ENCODE results near the gene AP3D1.
"Not testable (repeated sequence)": the region's sequence is repeated elsewhere in the genome, so short reads cannot be mapped to it uniquely, and the experiment has no call there.

AP3D1 gene

GRCh38 chr19:2112516-2113320, 38.6 kb downstream of the AP3D1 start:
- no peak for DNase-seq (ENCODE audit: low read depth in 2 of 3, low spot score in 2 of 3)

GRCh38 chr19:2111886-2112285, 39.5 kb downstream of the AP3D1 start:
- DNase-seq (ENCODE audit: low read depth in 2 of 3, low spot score in 2 of 3) = no peak

DNA sequence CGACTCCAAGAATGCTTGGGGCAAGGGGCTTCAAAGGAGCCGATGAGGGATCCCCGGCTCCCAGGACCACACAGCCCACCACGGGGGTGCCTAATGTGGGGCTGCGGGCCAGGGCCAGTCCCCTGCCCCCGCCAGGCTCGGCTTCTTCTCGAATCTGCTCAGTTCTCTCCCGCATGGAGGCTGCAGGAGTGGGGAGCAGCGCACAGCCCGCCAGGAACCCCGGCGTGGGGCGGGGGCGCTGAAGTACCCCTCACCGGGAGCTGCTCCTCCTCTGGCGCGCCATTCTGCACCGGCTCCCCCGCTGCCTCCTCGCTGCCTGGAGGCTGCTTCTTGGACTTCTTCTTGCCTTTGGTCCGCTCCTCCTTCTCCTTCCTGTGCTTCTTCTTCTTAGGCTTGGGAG, 39.9 kb downstream of the AP3D1 start:
- no peak for DNase-seq (ENCODE audit: low read depth in 2 of 3, low spot score in 2 of 3)

DNA sequence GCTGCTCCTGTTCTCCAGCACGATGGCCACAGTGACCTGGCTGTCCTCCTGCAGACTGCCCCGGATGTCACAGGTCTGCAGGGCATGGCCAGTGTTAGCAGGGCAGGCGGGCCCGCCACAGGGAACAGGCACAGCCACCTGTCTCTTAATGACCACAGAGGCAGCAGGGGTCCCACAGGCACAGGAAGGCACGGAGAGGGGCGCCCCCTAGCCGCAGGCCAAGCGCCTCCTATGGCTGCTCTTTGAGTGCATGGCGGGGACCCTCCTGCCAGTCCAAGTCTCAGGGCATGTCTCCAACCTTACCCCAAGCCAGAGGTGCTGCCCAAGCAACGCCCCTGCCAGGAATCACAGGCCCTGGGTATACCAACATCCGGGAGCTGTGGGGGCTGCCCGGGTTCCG, 40.5 kb downstream of the AP3D1 start:
- DNase-seq (ENCODE audit: low read depth in 2 of 3, low spot score in 2 of 3) = no peak

GRCh38 chr19:2109046-2109864, 42.1 kb downstream of the AP3D1 start:
- no peak for DNase-seq (ENCODE audit: low read depth in 2 of 3, low spot score in 2 of 3)

GRCh38 chr19:2108251-2109016, 42.9 kb downstream of the AP3D1 start:
- DNase-seq (ENCODE audit: low read depth in 2 of 3, low spot score in 2 of 3) = no peak

DNA sequence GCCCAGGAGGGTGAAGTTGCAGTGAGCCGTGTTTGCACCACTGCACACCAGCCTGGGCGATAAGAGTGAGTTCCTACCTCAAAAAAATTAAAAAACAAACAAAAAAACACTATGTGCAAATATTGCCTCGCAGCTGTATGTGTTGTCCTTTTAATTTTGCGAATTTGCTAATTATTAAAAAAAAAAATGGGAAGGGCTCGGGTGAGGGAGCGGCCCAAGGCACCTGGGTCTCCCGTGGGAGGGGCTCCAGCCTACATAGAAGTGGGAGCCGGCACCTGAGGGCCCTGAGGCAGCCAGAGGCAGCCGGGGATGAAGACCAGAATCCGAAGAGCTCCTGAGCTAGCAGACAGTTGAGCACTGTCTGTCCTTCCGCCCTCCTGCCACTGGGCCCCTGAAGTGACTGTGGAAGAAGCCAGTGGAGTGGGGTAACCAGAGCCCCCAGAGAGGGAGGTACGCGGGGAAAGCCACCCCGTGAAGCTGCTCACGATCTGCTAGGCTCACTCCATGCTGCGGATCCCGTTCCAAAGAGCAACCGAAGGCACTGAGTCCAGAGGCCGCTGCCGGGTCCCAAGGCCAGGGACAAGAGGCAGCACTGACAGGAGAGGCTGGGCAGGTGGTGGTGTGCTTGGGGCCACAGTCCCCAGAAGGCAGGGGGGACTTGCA, 48.2 kb downstream of the AP3D1 start:
- DNase-seq (ENCODE audit: low read depth in 2 of 3, low spot score in 2 of 3) = no peak

DNA sequence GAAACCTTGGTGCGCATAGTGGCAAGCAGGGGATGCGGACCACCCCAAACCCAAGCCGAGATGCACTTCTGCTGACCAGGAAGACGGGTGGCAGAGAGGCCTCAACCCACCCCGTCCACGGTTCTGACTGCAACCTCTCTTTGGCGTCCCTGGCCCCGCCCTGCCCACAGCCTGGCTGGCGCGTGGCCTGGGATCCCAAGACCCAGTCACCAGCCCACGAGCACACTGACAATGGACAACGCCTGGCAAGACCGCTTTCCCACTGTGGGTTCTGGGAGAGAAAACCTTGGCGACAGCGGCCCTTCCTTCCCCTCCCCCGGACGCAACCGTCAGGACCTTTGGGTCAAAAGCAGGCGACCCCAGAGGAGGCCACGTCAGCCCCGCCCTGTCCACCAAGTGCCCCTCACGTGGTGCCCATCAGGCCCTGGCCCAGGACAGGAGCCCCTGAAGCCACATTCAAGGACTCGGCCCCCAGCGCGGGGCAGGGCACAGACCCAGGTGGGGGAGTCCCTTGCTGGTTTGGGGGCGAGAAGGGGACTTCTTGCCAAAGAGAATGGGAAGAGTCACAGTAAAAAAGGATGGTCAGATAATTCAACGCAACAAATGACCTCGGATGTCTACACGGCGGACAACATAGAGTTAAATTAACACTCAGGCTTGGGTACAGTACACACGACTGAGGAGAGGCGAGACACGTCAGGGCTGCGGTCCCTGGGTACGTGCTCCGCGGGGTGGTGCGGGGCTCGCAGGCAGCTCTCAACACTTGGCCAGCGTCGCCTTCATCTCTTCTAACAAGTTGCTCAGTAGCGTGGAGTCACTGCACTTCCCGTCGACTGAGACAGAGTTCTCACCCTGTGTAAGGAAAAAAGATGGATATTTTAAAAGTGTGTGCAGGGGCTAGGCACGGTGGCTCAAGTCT, 49.7 kb downstream of the AP3D1 start:
- DNase-seq (ENCODE audit: low read depth in 2 of 3, low spot score in 2 of 3) = no peak

DNA sequence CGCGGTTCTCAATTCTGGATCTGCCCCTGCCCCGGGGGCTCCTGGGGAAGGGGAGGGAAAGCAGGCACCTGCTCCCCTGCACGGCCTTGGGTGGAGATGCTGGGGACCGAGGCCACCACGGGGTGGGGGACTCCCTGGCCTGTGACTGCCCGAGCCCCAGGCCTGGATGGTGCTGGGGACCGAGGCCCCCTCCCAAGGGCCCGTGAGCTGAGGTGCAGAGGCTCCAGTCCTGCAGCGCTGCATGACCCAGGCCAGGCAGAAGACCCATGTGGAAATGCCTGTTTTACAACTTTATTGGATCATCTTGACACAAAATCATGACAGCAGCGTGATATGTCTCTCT, 50.7 kb downstream of the AP3D1 start:
- DNase-seq (ENCODE audit: low read depth in 2 of 3, low spot score in 2 of 3) = no peak

DNA sequence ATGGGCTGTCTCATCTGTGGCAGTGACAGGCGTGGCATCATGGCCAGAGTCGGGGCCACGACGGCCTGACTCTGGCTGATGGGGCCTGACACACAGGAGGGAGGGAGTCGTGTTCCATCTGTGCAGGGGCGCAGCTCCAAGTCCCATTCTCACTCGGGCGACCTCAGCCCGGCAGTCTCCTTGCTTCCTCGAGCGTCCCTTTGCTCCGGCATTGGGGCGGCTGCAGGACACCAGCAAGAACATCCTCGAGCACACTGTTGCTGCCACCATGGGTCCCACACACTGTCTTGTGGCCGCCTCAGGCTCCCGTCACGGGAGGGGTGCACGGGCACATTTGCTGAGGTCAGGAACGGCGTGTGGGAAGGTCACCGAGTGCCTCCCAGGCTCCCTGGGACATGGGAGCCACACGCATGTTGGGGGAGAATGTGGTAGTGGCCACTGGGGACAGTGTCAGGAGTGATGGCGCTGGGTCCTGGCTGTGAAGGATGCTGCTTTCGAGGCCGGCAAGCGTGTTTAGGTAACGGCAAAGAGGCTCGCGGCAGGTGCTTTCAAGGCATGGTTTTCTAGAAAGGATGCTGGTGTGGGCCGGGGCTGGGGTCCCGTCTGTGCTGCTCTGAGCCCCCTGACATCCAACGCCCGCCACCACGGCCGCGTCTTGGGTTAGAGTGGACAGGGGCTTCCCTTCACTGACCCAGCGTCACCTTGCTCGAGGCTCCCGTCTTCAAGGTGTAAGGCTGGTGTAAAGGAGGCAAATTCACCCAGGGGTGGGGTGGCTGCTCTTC, 51.2 kb downstream of the AP3D1 start:
- no peak for DNase-seq (ENCODE audit: low read depth in 2 of 3, low spot score in 2 of 3)

- DNase-seq (ENCODE audit: low read depth in 2 of 3, low spot score in 2 of 3) = no peak
Measured at GRCh38 chr19:2099054-2099501, 52.3 kb downstream of the AP3D1 start.

GRCh38 chr19:2097886-2098327, 53.5 kb downstream of the AP3D1 start:
- no peak for DNase-seq (ENCODE audit: low read depth in 2 of 3, low spot score in 2 of 3)

- no peak for DNase-seq (ENCODE audit: low read depth in 2 of 3, low spot score in 2 of 3)
Measured at GRCh38 chr19:2097203-2097885, 54.0 kb downstream of the AP3D1 start.

DNA sequence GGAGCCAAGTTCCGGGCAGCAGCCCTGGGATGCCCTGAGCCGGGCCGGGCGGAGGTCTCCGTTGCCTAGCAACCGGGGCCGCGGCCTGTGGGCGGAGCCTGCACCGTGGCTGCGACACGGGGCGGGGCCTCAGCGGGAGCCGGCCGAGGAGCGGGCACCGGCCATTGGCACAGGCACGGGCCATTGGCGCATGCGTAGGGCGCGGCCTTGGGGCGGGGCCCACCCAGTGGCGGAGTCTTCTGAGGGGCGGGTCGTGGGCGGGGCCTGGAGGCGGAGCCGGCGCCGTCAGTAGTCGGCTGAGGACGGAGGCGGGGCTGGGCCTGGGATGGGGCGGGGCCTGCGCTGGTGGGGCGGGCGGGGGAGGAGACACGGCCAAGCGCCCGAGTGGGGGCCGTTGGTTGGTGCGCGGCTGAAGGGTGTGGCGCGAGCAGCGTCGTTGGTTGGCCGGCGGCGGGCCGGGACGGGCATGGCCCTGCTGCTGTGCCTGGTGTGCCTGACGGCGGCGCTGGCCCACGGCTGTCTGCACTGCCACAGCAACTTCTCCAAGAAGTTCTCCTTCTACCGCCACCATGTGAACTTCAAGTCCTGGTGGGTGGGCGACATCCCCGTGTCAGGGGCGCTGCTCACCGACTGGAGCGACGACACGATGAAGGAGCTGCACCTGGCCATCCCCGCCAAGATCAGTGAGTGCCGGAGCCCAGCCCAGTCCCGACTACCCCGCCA, 54.7 kb downstream of the AP3D1 start, which contains the start of gene IZUMO4:
Gene IZUMO4 (plus strand): TSS at position 436 of the 723 bp plus-strand sequence. CDS start 31 bp downstream, at position 467.
- peak; percentile 99 to 100 (median 99) for DNase-seq (ENCODE audit: low read depth in 2 of 3, low spot score in 2 of 3)

DNA sequence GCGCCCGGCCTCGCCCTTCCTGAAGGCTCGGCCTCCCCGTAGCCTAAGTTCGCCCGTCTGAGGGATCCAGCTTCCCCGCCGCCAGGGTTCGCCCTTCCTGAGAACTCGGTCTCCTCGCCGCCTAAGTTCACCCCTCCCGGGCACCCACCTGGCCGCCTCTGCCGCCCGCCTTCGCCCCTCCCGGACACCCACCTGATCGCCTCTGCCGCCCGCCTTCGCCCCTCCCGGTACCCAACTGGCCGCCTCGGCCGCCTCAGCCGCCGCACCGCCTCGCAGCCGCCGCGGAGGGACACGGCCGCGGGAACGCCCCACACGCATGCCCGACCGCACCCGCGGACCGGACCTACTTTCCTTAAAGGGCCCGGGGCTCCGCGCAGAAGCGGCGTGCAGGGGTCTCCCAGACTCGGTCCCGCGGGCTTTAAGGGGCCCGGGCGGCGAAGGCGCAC, 55.3 kb downstream of the AP3D1 start, which contains the start of gene MOB3A:
Gene MOB3A (minus strand): TSS at position 293 of the 446 bp plus-strand sequence. CDS start 17,766 bp downstream, outside the sequence.
- no peak for DNase-seq (ENCODE audit: low read depth in 2 of 3, low spot score in 2 of 3)

- DNase-seq (ENCODE audit: low read depth in 2 of 3, low spot score in 2 of 3) = not testable (repeated sequence)
Measured at GRCh38 chr19:2091926-2092525, 59.3 kb downstream of the AP3D1 start.

DNA sequence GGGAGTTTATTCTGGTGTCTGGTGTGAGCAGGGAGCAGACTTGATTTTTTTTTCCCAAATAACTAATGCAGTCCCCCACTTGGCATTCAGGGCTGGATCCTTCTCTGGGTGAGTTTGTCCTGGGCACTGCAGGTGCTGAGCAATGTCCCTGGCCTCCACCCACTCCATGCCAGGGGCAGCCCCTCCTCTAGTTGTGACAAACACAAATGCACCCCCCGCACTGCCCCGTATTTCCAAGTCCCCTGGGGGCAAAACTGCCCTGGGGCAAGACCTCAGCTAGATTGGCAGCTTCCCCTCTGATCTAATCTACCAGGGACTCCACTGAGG, 61.7 kb downstream of the AP3D1 start:
- no peak for DNase-seq (ENCODE audit: low read depth in 2 of 3, low spot score in 2 of 3)

Data from activated CD8-positive, alpha-beta memory T cell treated with anti-CD3 and anti-CD28 coated beads for 48 hours (primary cell).